ENCODE results near the gene PRKAG1.

PRKAG1 gene

GRCh38 chr12:49027846-49028555, 9.4 kb upstream of the PRKAG1 start:
- Histone ChIP-seq H3K4me1 (ENCODE audit: control insufficient read depth, insufficient read depth, low read length) (no peaks in the 10 kb centered on the region), H3K27ac (ENCODE audit: extremely low read depth, low read depth, low read length) (no peak overlapping the region), H3K4me3 (ENCODE audit: low read depth, low read length) (no peak overlapping the region), H3K36me3 (ENCODE audit: control insufficient read depth in 2 of 2, insufficient read depth in 1 of 2, low read length in 2 of 2) (peaks cover 15 to 98% of the 10 kb centered on the region in 2 experiments), H3K9me3 (ENCODE audit: control insufficient read depth, insufficient read depth, low read depth, low read length) (no peaks in the 10 kb centered on the region)
- no peak for TF ChIP-seq ZNF664 (tag by site-specific recombination; IDR thresholded peaks at IDR 0.05)
- no peak for TF ChIP-seq KLF9 (tag by site-specific recombination; IDR thresholded peaks at IDR 0.05; ENCODE audit: low read depth)
- TF ChIP-seq ZBTB21 (tag by site-specific recombination; IDR thresholded peaks at IDR 0.05) = no peak
- TF ChIP-seq ZBTB1 (tag by site-specific recombination; IDR thresholded peaks at IDR 0.05) = no peak
- TF ChIP-seq ZNF174 (tag by site-specific recombination; IDR thresholded peaks at IDR 0.05) = no peak
- TF ChIP-seq ZNF76 (tag by site-specific recombination; IDR thresholded peaks at IDR 0.05; ENCODE audit: borderline replicate concordance, low read depth) = no peak
- no peak for TF ChIP-seq ZNF404 (tag by site-specific recombination; IDR thresholded peaks at IDR 0.05)
- no peak for TF ChIP-seq ZNF707 (tag by site-specific recombination; IDR thresholded peaks at IDR 0.05)
- TF ChIP-seq ZNF169 (tag by site-specific recombination; IDR thresholded peaks at IDR 0.05) = no peak
- no peak for TF ChIP-seq ZNF433 (tag by site-specific recombination; IDR thresholded peaks at IDR 0.05; ENCODE audit: low read depth)
- ChIA-PET POLR2A (no interaction called here), CTCF (interaction anchor here (2.5 to 3.2 kb wide), 2 partner anchors 8 to 16 kb away, joined by 14 to 17 read pairs; no protein-coding TSS in a partner anchor)

DNA sequence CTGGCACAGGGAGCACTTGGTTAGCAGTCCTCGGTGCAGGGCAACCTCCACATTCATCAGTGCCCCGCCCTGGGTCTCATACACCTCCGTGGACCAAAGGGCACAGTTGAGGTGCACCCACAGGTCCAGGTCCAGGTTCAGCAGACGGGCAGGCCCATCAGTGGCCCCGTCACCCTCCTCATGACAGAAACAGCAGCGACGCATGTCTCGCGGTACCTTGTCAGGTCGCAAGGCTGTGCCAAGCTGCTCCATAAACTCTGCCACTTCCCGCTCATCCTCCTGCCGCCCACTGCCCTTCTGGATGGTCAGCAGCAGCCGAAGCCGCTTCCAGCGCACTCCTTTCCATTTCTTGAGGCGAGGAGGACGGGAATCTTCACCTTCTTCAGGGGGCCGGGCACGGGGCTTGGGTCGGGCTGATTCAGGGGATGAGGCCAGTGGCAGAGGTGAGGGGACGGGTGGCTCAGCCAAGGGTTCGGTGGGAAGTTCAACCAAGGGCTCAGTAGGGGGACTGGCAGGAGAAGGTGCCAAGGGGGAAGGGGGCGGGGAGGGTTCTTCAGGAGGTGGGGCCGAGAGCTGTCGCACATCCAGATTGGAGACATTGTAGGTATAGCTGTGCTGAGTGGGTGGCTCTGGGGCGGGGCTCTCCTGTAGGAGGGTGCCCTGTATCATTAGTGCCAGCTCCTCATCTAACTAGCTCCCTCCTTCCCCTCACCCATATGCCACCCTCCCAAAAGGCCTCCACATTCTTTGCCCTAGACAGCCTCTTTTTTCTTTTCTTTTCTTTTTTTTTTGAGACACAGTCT, 8.3 kb upstream of the PRKAG1 start:
- ChIA-PET CTCF (interaction anchor here (0.6 to 1.1 kb wide), 2 partner anchors 9 to 61 kb away, joined by 3 to 4 read pairs; no protein-coding TSS in a partner anchor), POLR2A (interaction anchor here (0.5 kb wide), 1 partner anchor 25 kb away, joined by 3 read pairs; no protein-coding TSS in a partner anchor)
- TF ChIP-seq ZNF747 (tag by site-specific recombination; IDR thresholded peaks at IDR 0.05) (no peak), TRIM28 (IDR thresholded peaks at IDR 0.05; ENCODE audit: borderline replicate concordance, low read length) (no peak), HOXC10 (CRISPR knock-in tag; IDR thresholded peaks at IDR 0.05) (no peak), SP2 (tag by site-specific recombination; IDR thresholded peaks at IDR 0.05) (0 out of 2 replicates have a peak, but pooled peaks have one; percentile 17), ELK4 (IDR thresholded peaks at IDR 0.05; ENCODE audit: borderline replicate concordance, low read depth, low read length) (no peak)
- TF ChIP-seq, protein P1, sequence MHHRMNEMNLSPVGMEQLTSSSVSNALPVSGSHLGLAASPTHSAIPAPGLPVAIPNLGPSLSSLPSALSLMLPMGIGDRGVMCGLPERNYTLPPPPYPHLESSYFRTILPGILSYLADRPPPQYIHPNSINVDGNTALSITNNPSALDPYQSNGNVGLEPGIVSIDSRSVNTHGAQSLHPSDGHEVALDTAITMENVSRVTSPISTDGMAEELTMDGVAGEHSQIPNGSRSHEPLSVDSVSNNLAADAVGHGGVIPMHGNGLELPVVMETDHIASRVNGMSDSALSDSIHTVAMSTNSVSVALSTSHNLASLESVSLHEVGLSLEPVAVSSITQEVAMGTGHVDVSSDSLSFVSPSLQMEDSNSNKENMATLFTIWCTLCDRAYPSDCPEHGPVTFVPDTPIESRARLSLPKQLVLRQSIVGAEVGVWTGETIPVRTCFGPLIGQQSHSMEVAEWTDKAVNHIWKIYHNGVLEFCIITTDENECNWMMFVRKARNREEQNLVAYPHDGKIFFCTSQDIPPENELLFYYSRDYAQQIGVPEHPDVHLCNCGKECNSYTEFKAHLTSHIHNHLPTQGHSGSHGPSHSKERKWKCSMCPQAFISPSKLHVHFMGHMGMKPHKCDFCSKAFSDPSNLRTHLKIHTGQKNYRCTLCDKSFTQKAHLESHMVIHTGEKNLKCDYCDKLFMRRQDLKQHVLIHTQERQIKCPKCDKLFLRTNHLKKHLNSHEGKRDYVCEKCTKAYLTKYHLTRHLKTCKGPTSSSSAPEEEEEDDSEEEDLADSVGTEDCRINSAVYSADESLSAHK (tag by site-specific recombination; IDR thresholded peaks at IDR 0.05) = no peak
- Histone ChIP-seq H3K4me3 (ENCODE audit: low read depth, low read length) (no peak overlapping the region), H3K9me3 (ENCODE audit: control insufficient read depth, insufficient read depth, low read depth, low read length) (no peaks in the 10 kb centered on the region), H3K27ac (ENCODE audit: extremely low read depth, low read depth, low read length) (no peak overlapping the region), H3K36me3 (ENCODE audit: control insufficient read depth in 2 of 2, insufficient read depth in 1 of 2, low read length in 2 of 2) (peaks cover 20 to 98% of the 10 kb centered on the region in 2 experiments), H3K4me1 (ENCODE audit: control insufficient read depth, insufficient read depth, low read length) (no peaks in the 10 kb centered on the region)

GRCh38 chr12:49026101-49026500, 7.5 kb upstream of the PRKAG1 start:
- CTCF ChIA-PET = interaction anchor here (0.6 to 2.0 kb wide), 3 partner anchors 9 to 62 kb away, joined by 3 to 12 read pairs (median 4); no protein-coding TSS in a partner anchor
- no peak for TF ChIP-seq SALL2 (tag by site-specific recombination; IDR thresholded peaks at IDR 0.05; ENCODE audit: borderline replicate concordance)
- no peak for TF ChIP-seq ZNF121 (tag by site-specific recombination; IDR thresholded peaks at IDR 0.05)
- no peak for TF ChIP-seq TSHZ1 (tag by site-specific recombination; IDR thresholded peaks at IDR 0.05; ENCODE audit: borderline replicate concordance)
- no peaks in the 10 kb centered on the region for H3K9me3 ChIP-seq (ENCODE audit: control insufficient read depth, insufficient read depth, low read depth, low read length)
- H3K27ac ChIP-seq (ENCODE audit: extremely low read depth, low read depth, low read length) = no peak overlapping the region
- no peaks in the 10 kb centered on the region for H3K4me1 ChIP-seq (ENCODE audit: control insufficient read depth, insufficient read depth, low read length)
- no peak overlapping the region for H3K4me3 ChIP-seq (ENCODE audit: low read depth, low read length)
- POLR2A ChIA-PET = interaction anchor here (0.5 kb wide), 1 partner anchor 24 kb away, joined by 3 read pairs; no protein-coding TSS in a partner anchor
- peaks cover 20 to 97% of the 10 kb centered on the region in 2 experiments for H3K36me3 ChIP-seq (ENCODE audit: control insufficient read depth in 2 of 2, insufficient read depth in 1 of 2, low read length in 2 of 2)

All from HEK293 (cell line).